ENCODE measurements around the gene HYCC2. TPM values are rescaled to one million over a fixed set of nuclear protein-coding genes. Genes with fewer than 3 reads are reported as not detected.
"Not testable (repeated sequence)": the region's sequence is repeated elsewhere in the genome, so short reads cannot be mapped to it uniquely, and the experiment has no call there.

Gene HYCC2
- 10 to 100 TPM in 3 of 6 experiments, 1 to 10 TPM in 3; 5.5 to 14.0 (median 10.3) TPM for total RNA-seq
- long read RNA-seq = 0 reads

- intact Hi-C loops (cut with DNase I) = loop anchor here (5.0 to 10.0 kb wide), 2 partner anchors 93 to 106 kb away; no protein-coding TSS in a partner anchor
- TF ChIP-seq POLR2A (IDR thresholded peaks at IDR 0.05) (peak; percentile 64), CTCF (IDR thresholded peaks at IDR 0.05) (peak; percentile 26 to 41 (median 35))
- peak; percentile 95 to 99 (median 96) for ATAC-seq
- Histone ChIP-seq H3K4me1 (peaks cover 0 to 26% (median 7%) of the 10 kb centered on the region in 4 donors), H3K36me3 (no peaks in the 10 kb centered on the region), H3K27ac (peak within 1 kb of the TSS; percentile 81 to 92 (median 92)), H3K9me3 (no peaks in the 10 kb centered on the region), H3K27me3 (no peaks in the 10 kb centered on the region), H3K4me3 (peak within 1 kb of the TSS; percentile 76 to 96 (median 91))
- DNase-seq = peak; percentile 91 to 93 (median 93)
- WGBS (ENCODE audit: insufficient coverage, low coverage, low lambda C conversion rate, missing lambda C conversion rate) = under 1% methylated on average over 26 of the region's 34 CpGs
Measured at GRCh38 chr2:201071479-201072200, at the start of gene HYCC2, which contains the start of gene NDUFB3. Gene HYCC2, minus strand, starts transcription at chr2:201071671. Its CDS starts 47,662 bp downstream, at chr2:201024009. Gene NDUFB3, plus strand, starts transcription at chr2:201072001. Its CDS starts 6,882 bp downstream, at chr2:201078883.

DNA sequence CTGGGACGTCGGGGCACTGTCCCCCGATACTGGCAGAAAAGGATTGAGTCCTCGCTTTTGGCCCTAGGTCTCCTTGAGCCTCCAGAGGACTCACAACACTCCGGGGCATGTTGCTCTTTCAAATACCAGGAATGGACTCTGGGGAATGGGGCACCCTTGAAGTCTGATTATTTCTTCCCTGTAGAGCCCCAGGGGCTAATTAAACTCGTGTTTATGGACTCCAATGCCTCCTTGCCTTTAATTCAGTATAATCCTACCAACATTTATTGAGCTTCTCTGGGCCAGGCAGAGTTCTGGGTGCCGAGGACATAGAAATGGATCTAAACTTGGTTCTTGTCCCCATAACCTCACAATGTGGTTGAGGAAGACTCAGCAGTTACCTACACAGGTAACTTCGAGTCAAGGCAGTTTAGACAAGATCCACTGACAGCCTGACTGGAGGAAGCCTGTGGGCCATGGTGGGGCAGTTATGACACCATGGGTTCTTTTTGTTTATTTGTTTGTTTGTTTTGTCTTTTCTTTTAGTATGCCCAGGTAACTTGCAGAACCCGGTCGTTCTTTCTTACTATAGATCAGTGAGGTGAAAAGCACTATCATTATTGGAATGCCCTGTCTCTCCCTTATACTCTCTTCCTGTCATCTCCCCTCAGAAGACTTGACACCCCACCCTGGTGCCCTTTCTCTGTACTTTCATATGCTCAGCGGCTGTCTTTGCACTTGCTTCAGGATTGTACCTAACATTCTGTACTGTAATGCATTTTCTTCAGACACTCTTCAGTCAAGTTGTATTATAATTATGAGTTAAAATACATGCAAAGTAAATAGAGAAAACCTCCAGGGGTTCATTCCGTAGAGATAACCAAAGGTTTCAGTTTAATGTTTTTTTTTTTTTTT is 47.7 kb upstream of the HYCC2 start:
- ATAC-seq (peak in 2 of 4 donors; percentile 0 to 1), DNase-seq (no peak)
- H3K4me3 ChIP-seq = peak overlapping the region; percentile 68 to 90 (median 89)
- WGBS (ENCODE audit: insufficient coverage, low coverage, low lambda C conversion rate, missing lambda C conversion rate) = under 1% methylated on average over 11 of the region's 12 CpGs
- no peaks in the 10 kb centered on the region for H3K27me3 ChIP-seq
- peaks cover 0 to 57% (median 19%) of the 10 kb centered on the region in 4 donors for H3K4me1 ChIP-seq
- no peak for TF ChIP-seq POLR2A (IDR thresholded peaks at IDR 0.05)
- TF ChIP-seq CTCF (IDR thresholded peaks at IDR 0.05) = no peak
- intact Hi-C loops (cut with DNase I) = no loop called here
- H3K27ac ChIP-seq = peak overlapping the region; percentile 99 to 100 (median 100)
- no peaks in the 10 kb centered on the region for H3K36me3 ChIP-seq
- no peaks in the 10 kb centered on the region for H3K9me3 ChIP-seq

DNA sequence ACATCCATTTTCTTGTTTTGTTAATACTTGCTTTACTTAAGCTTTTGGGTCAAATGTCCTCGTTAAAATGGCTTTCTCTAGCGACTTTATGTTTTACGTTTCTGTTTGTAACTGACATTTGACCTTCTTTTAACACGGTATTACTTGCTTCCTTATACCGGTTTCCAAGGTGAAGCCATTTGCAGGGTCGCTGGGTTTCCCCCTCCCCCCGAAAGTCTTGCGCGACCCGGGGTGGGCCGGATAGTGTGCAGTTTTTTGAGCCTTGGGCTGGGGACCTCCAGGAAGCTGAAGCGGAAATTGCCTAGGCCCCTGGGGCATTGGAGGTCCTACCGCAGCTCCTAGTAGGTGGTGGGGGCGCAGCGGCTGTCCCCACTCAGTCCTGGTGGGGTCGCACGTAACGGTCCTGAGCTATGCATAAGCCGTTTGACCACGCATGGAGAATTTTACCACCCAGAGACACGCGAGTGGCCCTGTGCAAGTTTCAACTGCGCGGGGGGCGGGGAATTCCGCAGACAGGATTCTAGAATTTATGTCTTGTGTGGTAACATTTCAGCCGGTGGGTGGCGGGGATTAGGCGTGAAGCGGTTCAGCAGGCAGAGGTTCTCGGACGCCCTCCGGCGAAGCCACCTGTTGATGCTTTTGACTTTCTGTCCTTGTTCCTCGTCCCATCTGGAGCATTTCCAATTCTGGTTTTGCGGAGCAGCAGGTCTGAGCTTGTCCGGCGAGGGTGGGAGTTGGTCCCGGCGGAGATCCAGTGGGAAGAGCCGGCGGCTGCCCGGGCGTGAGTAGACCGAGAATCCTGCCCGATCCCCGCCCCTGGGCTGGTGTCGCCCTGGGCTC is 46.9 kb upstream of the HYCC2 start:
- Histone ChIP-seq H3K36me3 (no peaks in the 10 kb centered on the region), H3K4me3 (peak overlapping the region; percentile 68 to 90 (median 89)), H3K27me3 (no peaks in the 10 kb centered on the region), H3K4me1 (peaks cover 0 to 48% (median 16%) of the 10 kb centered on the region in 4 donors), H3K9me3 (no peaks in the 10 kb centered on the region), H3K27ac (peak overlapping the region; percentile 99 to 100 (median 100))
- peak; percentile 51 to 61 (median 59) for ATAC-seq
- DNase-seq = peak; percentile 89 to 93 (median 90)
- WGBS (ENCODE audit: insufficient coverage, low coverage, low lambda C conversion rate, missing lambda C conversion rate) = under 1% methylated on average over 27 of the region's 48 CpGs
- peak; percentile 63 for TF ChIP-seq POLR2A (IDR thresholded peaks at IDR 0.05)
- peak; percentile 26 to 51 (median 40) for TF ChIP-seq CTCF (IDR thresholded peaks at IDR 0.05)
- intact Hi-C loops (cut with DNase I) = no loop called here

GRCh38 chr2:201117735-201118094 is 46.2 kb upstream of the HYCC2 start:
- ATAC-seq; H3K9me3 ChIP-seq; DNase-seq; H3K36me3 ChIP-seq; H3K27me3 ChIP-seq; intact Hi-C loops (cut with DNase I): not testable (repeated sequence)
- Histone ChIP-seq H3K27ac (peak overlapping the region; percentile 99 to 100 (median 100)), H3K4me3 (peak overlapping the region; percentile 68 to 90 (median 89)), H3K4me1 (peaks cover 0 to 42% (median 13%) of the 10 kb centered on the region in 4 donors)
- WGBS (ENCODE audit: insufficient coverage, low coverage, low lambda C conversion rate, missing lambda C conversion rate) = under 1% methylated on average over 13 of the region's 13 CpGs

Data from right lobe of liver (tissue), 6 donors.